Fibroblast of upper back skin (primary cell): Measurements from ENCODE around the gene NCOA7.
"Not testable (repeated sequence)": the region's sequence is repeated elsewhere in the genome, so short reads cannot be mapped to it uniquely, and the experiment has no call there.

Experiments
- DNase-seq: peaks from one replicate; pipeline ENCODE4 v3.0.0-alpha.2; 2013

The NCOA7 gene

DNA sequence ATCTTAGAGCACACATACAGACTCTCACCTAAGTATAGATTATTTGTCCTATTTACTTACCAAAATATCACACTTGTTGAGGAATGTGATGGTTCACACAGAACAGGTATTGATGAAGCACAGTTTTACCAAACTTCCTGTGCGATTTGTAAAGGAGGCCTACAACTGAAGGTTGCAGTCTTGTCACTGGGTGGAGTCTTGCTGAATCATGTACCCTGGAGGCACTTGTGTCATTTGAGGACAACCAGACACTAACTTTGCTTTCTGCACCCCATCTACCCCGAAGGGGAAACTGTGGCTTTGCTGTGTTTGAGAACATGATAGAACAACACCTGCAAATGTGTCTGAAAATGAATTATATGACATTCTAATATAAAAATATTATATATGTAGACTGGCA, 133.4 kb downstream of the NCOA7 start:
- DNase-seq, result no peak

DNA sequence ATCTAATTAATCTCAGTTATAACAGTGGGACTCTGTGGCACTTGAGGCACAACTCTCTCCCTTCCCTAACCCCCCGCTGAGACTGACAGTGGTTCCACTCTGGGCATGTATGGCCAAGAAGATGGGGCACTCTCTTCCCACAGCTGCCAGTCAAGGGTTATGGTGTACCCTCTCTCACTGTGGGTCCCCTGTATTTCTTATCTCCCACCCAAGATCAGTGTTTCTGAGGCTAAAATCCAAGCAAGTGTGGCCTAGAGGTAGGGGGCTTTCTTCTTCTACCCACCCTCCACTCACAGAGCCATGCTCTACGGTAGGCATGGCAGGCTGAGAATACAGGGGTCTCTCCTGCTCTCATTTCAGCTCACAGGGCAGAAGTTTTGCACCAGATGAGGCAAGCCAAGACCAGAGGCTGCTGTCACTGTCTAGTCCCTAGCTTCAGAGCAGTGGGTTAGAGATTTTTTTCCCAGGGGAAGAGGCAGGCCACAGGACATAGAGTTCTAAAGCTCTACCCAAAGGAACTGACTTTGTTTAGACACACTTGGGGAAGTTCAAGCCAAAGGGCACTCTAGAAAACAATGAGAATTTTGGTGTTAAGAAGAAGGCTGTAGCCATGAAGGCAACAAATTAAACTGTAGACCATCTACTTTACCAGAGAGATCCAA, 134.1 kb downstream of the NCOA7 start:
- DNase-seq, result no peak

DNA sequence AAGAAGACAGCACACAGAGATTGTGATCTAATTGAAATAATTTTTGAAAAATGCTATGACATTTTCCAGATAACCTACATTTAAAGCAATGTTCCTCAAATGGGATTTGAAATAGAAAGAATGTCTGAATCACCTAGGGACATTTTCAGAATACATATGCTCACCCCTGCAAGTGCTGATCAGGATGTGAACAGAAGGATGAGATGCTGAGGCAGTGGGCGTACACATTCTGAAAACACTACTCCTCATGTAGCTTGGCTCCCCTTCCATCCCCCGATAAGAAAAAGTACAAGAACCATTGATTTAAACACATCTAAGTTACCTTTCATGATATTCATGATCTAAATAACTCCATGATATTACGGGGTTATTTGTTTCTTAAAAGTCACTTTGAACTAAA, 136.0 kb downstream of the NCOA7 start:
- DNase-seq, result no peak

DNA sequence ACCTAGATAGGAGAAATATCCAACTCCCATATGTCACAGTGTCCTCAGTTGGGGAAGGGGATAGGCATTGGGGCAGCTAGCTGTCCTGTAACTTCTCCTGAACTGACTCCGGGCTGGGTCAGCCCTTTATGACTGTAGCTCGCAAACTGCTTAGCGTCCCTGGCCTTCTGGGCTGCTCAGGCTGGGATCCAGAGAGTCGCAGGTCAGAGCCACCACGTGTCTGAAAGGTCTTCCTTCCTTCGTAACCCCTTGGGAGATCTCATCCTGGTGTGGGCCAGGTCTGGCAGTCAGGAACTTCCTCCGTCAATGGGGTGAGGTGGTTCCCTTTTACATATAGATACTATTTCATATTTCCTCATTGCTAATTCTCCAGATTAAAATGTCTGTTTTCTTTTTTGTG, 137.0 kb downstream of the NCOA7 start:
- no peak for DNase-seq

DNA sequence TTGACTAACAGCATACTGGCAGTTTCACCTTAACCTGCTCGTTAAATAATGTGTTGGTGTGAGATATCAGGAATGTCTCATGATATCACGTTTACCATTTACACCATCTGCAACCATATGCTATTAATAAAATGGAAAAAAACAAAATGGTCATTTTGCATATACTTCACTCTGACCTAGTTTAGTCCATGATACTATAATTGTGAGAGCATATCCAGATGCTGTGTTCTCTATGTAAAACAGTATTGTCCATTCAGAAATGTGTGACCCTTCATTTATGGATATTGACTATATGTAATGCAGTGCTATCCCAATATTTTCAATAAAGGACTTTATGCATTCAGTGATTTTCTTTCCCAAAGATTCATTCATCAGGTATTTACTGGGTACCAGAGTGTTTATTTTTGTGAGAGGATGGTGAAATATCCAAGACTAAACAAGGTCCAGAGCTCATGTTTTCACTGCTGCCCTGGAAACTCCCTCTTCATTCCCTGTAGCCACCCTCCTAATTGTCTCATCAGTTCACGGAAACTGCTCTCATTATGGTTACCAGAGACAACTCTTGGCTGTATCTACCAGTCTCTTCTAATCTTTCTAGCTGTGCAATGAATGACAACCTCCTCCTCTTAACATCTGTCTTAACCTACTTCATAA, 140.1 kb downstream of the NCOA7 start:
- no peak for DNase-seq

DNA sequence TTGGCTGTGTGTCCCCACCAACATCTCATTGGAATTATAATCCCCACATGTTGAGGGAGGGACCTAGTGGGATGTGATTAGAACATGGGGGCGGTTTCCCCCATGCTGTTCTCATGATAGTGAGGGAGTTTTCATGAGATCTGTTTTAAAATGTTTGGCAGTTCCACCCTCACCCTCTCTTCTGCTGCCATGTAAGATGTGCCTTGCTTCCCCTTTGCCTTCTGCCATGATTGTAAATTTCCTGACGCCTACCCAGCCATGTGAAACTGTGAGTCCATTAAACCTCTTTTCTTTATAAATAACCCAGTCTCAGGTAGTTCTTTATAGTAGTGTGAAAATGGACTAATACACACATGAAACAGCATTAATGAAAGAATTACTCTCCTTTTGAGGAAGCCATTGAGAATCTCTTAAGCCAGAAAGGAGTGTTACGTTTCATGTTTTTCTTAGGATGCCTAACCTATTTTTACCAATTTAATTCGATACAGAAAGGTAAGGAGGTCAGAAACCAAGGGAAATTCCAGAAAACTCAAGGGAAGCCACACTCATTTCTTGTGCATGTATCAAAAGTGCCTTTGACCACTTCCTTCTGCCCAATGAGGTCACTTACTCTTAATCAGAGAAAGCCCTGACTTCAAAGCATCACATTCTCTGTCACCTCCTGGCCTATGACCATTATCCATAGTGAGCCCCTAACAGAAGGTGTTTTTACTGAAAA, 141.1 kb downstream of the NCOA7 start:
- peak; percentile 8 for DNase-seq

DNA sequence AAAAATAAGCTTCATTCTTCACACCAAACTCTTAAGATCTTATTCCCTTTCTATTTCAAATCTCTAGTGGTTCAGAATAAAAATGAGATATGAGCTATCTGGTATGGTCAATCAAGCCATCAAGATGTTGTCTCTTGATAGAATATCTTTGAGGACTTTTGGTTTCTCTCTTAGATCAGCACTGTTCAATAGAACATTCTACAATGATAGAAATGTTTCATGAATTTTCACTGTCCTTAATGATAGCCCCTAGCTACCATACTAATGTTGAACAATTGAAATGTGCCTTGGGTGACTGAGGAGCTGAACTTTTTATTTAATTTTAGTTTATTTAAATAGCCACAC, 141.7 kb downstream of the NCOA7 start:
- no peak for DNase-seq

DNA sequence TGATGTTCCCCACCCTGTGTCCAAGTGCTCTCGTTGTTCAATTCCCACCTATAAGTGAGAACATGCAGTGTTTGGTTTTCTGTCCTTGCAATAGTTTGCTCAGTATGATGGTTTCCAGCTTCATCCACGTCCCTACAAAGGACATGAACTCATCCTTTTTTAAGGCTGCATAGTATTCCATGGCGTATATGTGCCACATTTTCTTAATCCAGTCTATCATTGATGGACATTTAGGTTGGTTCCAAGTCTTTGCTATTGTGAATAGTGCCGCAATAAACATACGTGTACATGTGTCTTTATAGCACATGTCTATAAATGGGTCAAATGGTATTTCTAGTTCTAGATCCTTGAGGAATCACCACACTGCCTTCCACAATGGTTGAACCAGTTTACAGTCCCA, 144.8 kb downstream of the NCOA7 start:
- not testable (repeated sequence) for DNase-seq

DNA sequence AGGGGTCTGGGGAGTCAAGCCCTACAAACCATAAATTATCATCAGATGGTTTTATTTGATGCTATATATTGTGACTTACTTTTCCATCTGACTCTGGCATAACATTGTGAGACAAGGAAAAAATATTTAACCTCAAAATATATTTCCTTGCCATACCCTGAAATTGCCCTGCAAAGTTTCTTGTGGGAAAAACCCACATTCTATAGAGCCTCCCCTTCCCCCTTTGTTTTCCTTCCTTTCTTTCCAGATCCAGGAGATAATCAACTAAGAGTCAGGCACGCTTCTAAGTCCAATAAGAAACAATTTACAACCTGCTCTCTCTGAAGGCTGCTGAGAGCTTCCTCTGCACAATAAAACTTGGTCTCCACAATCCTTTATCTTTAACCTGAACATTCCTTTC, 148.3 kb downstream of the NCOA7 start:
- DNase-seq, result no peak

DNA sequence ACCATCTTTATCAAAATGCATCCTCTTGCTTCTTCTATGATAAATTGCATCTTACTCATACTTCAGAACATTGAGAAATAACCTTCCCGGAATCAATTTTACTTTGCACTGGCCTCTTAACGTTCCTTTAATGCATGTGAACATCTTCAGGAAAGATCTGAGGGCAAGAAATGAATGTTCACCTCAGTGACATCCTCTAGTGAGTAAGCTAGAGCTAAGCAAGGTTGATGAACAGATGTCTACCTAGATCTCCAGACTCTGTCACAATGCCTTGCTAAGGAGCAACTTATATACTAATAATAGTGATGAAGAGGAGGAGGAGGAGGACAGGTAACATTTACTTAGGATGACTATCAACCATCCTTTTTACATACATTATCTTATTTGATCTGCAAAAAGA, 149.0 kb downstream of the NCOA7 start:
- DNase-seq, result no peak

DNA sequence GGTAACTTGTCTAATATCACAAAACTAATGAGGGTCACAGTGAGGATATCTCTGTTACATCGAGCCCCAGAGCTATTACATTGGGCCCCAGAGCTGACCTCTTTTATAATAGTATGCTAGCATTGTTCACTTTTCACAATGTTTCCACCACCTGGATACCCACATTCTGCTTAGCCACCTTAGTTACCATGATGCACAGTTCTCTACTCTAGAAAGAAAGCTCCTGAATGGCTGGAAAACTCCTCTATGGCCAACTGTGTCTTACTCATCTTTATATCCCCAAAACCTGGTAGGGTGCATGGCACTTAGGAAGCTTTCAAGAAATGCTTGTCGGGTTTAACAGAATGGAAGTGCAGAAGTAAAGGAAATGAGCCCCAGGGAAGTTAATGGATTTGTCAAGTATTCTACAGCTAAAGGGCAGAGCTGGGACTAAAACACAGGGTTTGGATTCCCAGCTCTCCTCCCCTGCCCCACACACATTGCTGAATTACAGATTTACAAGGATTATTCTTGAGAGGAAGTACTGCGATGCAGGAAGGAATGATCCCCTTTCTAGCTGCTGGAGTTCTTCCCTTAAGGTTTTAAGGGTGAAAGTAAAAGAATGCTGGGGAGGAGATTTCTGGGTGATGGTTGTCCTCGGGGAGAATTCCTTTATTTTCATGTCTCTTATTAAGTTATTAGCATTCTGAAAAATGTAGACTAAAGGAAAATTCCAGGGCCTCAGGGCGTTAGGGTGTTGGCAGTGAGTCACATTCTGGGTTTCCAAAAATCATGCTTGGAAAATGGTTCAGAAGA, 149.7 kb downstream of the NCOA7 start:
- peak; percentile 24 for DNase-seq

DNA sequence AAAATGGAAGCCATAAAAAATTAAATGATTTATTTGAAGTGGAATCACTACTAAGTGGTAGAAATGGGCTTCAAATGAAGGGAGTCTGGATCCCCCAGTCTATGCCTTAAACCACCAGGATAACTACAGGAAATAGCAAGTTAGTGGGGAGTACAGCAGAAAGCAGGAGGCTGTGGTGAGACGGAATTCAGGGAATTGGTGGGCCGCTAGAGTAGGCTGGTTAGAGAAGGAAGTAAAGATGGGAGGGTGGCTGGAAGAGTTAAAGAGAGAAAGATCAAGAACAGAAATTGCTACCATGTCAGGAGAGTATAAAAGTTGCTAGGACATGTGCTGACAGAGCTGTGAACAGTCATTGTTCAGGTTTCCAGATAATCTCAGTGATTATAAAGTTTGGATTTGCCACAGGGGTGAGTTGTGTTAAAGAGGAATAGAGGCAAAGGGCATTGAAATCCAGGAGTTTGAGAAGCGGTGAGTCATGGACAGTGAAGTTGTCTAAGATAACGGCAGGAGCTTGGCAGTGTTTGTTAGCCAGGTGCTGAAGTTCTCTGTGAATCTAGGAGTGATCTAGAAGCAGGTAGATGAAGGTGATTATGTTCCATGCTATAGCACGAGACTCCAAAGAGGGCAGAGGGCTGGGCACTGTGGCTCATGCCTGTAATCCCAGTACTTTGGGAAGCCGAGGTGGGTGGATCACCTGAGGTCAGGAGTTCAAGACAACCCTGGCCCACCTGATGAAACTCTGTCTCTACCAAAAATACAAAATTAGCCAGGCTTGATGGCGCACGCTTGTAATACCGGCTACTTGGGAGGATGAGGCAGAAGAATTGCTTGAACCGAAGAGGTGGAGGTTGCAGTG, 152.1 kb downstream of the NCOA7 start:
- DNase-seq, result peak; percentile 39

DNA sequence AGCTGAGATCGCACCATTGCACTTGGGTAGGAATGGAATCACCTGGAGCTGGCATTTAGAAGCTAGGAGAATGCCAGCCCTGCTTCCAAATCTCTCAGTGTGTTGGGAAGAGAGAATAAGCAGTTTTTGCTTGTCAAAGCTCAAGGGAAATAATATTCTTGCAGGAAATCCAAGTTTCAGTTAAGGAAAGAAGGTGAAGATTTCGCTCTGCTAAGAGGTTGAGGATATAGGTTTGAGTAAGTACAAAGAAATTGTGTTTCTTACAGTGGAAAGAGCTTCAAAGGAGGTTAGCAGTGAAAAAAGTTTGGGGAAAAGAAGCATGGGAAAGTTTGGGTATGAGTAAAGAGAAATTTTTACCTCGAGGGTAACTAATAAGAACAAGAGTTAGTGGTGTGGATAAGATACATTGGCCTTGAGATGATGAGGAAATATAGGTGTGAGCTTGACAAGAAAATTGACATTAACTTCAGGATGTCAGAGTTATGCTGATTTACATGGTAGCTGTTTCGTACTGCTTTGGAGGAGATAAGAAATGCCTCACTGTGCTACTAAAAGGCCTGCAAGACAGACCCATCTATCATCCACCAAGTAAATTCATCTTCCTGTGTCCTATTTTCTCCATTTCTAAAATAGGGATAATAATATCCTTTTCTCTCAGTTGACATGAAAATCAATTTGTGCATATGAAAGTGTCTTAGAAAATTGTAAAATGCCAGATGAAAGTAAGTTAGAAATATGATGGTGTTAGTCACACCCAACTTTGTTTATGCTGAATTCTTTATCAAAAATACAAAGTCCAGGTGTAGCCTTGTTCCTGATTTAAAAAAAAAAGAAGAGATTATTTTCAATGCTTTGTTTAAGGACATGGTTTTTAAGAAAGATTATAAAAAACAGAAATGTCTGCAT, 153.0 kb downstream of the NCOA7 start:
- DNase-seq, result no peak

DNA sequence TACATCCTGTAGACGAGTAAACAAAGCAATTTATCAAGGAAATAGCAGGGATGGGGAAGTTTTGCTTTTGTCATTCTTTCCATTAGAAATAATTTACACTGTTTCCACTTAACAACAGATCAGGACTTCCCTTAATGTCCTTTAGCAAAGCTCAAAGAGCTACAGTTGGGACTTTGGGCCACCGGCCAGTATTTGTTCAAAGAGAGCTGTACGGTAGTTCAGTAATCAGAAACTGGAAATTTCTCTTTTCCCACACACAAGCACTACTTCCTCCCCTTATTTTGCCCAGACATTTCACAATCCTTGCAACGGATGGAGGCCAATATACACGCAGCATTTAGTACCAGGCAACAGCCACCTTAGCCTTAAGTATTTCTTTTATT, 153.7 kb downstream of the NCOA7 start:
- DNase-seq, result no peak

DNA sequence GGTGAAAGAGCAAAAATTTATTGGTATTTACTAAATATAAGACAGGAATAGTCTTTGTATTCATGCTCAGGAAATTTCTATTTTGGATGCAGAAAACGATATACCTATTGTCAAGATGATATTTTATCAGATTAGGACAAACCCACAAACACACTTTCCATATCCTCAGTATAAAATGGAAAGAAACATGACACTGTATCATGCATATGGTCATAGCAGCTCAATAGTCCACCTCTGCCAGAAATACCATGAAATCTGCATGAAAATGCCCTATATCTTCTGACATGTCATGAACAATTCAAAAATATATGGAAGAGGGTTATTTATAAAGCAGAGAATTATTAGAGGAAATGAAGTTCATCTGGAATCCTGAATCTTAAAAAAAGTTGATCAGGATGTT, 154.1 kb downstream of the NCOA7 start:
- no peak for DNase-seq

DNA sequence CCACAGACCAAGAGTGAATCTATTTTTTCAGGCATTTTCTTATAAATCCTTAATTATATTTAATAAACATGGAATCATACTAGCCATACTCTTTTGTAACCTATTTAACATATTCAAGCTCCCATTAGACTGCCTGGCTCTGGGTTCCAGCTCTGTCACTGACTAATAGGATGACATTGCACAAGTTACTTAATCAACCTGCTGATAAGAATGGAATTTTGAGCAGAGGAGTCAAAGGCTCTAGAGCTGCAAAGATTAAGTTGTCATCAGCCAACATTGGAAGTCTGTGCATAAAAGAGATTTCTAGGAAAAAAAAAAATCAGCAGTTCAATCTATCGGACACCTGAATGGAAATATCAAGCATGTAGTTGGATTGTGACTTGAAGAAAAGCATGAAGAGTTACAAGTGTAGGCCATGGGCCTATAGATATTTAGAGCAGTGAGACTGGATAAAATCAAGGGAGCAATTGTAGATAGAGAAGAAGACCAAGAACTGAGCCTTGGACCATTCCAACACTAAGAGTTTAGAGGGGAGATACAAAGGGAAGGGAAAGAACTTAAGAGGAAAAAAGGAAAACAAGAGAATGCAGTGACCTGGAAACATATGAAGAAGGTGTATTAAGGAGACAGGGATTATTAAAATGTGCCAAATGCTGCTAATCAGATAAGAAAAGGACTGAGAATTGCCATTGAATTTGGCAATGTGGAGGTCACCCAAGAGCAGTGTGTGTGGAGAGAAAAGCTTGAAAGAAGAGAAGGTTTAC, 154.8 kb downstream of the NCOA7 start:
- peak; percentile 27 for DNase-seq

DNA sequence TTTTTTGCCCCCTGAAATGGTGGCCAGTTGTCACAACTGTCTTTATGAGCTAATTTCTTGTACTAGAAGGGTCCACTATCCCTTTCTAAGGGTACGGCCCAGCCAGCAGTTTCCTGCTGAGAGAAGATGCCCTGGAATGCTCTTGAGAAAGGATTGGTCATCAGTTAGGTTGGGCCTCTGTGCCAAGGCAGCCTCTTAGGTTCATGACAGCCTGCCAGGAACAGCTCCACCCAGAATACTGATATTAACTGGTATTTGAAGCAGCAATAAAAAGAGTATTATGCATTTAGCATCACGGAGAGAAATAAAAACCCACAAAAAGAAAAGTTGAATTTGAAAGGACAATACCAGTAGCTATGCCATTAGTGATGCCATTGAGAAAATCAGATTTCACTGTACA, 156.9 kb downstream of the NCOA7 start:
- no peak for DNase-seq

DNA sequence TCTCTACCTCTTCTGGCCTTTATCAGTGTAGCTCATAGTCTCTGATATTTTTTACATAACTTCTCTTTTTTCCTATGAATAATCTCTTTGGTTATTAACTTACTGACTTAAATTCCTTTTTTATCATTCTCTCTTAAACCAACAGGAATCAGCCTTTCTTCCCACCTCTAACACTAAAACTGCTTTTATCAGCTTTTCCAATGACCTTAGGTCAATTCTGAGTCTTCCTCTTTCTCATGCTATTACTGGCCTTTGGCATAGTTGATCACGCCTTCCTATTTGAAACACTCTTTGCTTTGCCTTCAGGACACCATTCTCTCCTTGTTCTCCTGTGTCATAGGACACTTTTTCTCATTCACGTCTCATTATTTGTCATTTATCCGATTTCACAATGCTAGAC, 157.7 kb downstream of the NCOA7 start:
- DNase-seq, result no peak

DNA sequence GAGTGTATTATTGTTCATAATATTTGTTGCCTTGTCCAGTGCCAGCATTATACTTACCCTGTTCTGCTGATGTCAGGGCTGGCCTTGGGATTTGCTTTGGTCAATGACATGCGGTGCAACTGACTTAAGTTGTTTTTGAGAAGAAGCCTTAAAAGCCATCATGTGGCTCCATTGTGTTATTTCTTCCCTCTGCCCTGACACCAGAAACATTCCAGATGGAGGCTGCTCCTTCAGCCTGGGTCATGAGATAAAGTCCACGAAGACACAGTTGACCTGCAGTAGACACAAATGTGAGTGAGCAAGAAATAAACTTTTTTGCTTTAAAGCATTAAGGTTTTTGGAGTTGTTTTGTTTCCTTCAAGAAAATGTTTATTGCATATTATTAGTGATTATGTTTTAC, 158.3 kb downstream of the NCOA7 start:
- no peak for DNase-seq

DNA sequence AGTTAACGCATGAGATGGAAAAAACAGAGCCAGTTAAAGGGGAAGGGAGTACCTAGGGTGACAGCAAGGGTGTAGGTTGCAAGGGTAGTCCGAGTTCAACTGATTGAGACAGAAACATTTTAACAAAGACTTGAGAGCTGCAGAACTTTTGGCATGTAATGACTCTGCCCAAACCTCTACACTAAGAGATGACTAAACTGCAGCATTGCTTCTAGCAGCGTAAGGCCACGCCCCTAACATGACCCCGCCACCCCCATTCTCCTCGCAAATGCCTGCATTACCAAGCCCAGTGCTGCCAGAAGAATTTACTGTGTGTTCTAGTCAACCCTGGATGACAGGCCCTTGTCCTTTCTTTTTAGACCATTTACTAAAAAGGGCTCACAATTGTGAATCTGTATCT, 159.5 kb downstream of the NCOA7 start:
- DNase-seq, result peak; percentile 19

DNA sequence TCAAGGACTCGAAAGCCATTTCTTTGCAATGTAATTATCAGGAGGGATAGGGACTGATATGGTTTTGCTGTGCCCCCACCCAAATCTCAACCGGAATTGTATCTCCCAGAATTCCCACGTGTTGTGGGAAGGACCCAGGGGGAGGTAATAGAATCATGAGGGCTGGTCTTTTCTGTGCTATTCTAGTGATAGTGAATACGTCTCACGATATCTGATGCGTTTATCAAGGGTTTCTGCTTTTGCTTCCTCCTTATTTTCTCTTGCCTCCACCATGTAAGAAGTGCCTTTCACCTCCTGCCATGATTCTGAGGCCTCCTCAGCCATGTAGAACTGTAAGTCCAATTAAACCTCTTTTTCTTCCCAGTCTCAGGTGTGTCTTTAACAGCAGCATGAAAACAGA, 160.0 kb downstream of the NCOA7 start:
- DNase-seq, result not testable (repeated sequence)
